ENCODE results near the gene PRKCA.

Gene PRKCA

GRCh38 chr17:66496306-66496705 is 193.9 kb downstream of the PRKCA start:
- no peak for DNase-seq

- no peak for DNase-seq
These were observed 196.2 kb downstream of the PRKCA start for GRCh38 chr17:66498580-66498979.

DNA sequence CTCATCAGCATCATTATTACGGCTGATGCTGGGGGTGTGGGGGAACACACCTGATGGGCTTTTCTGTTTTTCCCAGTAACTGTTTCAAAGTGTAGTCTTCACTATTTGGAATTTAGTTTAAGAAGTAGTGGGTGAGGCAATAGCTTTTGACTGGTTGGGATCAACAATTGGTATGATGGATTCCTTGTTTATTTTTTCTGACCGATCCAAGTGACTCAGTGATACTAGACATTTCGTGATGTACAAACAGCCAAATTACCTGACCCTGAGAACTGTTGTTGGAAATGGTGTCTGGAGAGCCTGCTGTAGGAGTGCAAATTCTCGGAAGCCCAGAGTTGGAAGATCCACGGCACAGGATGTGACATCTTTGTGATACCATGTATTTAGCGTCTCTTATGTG is 204.2 kb downstream of the PRKCA start:
- no peak for DNase-seq

GRCh38 chr17:66507103-66507923 is 204.9 kb downstream of the PRKCA start:
- peak; percentile 23 for DNase-seq

DNA sequence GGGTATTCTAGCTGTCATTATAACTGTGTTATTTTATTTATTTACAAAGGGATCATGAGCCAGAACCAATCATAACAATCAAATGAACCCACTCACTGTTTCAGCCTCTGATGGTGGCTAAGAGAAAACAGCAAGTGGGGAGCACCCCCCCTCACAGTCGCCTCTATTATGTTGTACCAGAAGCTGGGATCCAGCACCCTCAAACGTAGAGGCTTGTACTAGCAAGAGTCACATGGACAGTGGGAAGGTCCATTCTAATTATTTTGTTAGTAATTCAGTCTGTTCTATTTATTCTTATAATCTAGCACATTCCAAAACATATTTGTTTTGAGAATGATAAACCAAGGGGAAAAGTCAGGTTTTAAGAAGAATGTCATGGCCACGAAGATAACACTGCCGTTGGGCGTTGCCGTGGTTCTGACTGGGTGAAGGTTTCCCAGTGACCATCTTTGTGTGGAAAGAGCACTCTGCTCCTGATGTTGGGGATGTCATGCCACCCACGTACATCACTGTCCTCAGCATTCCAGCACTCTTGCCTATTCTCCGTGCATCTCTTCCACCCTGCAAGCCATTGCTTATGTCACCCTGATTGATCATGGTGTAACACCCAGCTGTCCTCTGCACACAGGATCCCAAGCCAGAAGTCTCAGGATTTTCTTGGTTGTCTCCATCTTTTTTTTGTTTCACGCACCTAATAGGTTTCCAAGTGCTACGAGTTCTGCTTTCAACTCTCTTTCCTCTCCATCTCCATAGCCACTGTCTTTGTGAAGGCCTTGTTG is 205.8 kb downstream of the PRKCA start:
- DNase-seq: no peak

DNA sequence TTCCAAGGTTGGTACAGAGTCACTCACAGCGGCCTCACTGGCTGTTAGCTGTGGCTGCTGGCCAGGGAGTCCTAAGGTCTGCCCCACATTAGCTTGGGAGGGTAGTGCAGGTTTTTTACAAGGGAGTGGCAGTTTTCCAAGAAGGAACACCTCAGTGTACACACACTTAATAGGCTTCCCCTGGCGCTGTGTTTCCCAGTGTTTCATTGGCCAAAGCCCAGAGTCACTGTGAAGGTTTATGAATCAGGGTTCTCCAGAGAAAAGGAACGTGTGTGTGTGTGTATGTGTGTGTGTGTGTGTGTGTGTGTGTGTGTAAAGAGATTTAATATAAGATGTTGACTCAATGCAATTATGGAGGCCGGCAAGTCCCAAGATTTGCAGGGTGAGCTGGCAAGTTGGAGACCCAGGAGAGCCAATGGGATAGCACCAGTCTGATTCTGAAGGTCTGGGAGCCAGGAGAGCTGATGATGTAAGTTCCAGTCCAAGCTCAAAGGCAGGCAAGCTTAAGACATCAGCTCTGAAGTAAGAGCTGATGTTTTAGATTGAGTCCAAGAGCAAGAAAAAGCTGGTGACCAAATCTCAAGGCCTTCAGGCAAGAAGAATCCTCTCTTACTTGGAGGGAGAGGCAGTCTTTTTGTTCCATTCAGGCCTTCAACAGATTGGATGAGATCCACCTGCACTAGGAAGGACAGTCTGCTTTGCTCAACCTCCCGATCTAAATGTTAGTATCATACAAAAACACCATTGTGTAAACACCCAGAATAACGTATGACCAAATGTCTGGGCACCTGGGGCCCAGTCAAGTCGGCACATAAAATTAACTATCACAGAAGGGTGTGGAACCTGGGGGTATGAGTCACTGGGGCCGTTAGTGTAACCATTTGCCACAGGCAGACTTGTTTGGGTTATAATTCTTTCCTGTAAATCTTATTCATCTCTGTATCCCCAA is 206.8 kb downstream of the PRKCA start:
- no peak for DNase-seq

- DNase-seq: no peak
These were observed 207.5 kb downstream of the PRKCA start for GRCh38 chr17:66509926-66510325.

DNA sequence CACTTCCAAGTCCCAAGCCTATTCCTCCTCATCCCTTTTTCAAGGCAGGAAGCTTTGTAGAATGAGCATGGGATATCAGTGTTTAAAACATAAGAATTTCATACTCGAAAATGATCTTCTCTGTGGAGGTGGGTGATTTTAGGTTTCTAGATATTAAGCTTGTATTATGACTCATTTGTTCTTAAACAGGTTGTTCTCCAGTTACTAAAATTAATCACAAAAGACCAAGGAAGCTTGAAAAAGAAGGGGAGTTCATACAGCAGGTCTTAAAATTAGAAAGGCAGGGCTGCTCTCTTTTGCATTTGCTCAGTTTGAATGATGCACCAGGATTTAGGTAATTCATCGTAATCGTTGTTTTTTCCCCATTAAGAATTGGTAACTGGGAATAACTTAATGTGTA is 208.7 kb downstream of the PRKCA start:
- no peak for DNase-seq

- no peak for DNase-seq
These were observed 211.9 kb downstream of the PRKCA start for GRCh38 chr17:66514227-66514806.

DNA sequence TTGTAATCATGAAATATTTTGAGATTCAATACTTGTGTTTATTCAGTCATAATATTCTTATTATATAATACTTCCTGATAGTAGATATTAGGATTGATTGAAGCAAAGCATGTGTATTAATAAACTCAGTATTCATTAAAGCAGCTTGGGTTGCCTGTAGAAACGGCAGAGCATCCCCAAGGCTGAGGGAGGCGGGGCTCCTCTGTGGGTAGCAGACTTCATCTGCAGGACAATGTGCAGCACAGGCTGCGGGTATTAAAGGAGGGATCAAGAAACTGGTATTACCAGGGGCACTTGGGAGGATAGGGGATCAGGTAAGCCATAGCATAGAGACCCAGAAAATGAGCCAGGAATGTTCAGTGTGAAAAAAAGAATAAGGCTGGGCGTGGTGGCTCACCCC is 213.6 kb downstream of the PRKCA start:
- no peak for DNase-seq

GRCh38 chr17:66517336-66518009 is 215.1 kb downstream of the PRKCA start:
- DNase-seq: no peak

DNA sequence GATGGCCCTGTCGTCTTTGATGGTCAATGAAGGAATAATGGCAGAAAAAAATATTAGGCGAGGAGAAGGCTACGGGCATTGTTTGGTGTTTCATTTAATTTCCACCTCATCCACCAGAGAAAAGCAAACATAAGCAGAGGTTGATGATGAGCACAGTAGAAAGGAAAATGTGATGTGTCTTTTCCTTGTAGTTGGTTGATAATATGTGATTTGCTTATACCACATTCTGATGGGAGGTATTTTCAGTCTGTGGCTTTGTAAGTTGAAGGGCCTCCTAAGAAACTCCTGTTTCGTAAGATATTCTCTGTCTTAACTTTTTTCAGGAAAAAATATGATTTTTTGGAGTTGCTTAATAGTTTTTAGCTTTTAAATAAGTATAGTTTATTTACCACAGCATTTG is 215.7 kb downstream of the PRKCA start:
- DNase-seq: no peak

DNA sequence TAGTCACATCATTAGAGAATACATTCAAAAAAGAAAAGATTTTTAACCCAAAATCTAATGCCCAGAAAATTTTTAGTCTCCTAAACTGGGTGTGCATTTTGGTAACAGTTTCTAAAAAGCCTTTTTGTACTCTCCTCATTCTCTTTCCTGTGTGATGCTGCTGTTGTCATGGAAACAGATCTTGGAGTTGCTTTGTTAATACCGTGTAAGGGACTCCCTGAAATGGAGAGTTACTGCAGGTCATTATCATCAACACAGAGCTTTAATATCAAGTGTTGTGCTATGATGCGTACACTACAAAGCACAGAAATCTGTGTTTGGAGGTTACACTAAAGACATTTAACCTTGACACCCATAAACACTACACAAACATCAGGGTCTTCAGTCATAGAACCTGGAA is 216.3 kb downstream of the PRKCA start:
- DNase-seq: peak; percentile 58

- DNase-seq: no peak
These were observed 216.7 kb downstream of the PRKCA start for GRCh38 chr17:66519154-66519553.

GRCh38 chr17:66520999-66521398 is 218.6 kb downstream of the PRKCA start:
- DNase-seq: no peak

- no peak for DNase-seq
These were observed 220.3 kb downstream of the PRKCA start for GRCh38 chr17:66522591-66523272.

GRCh38 chr17:66523378-66524200 is 221.2 kb downstream of the PRKCA start:
- DNase-seq: peak; percentile 69

DNA sequence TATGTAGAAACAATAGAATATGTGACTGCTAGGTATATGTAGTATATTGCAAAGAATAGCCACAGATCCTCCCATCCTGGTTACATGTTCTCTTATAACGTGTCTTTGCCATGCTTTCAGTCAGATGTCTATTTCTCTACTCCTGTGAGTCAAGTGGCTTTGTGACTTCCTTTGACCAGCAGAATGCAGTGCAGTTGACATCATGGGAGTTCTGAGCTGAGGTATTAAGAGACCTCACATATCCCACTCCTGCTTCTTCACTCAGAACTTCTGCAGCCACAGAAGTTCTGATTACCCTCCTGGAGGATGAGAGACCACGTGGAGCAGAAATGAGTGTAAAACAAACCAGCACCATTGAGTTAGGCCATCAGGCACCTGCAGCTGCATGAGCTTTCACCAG is 222.5 kb downstream of the PRKCA start:
- DNase-seq: no peak

DNA sequence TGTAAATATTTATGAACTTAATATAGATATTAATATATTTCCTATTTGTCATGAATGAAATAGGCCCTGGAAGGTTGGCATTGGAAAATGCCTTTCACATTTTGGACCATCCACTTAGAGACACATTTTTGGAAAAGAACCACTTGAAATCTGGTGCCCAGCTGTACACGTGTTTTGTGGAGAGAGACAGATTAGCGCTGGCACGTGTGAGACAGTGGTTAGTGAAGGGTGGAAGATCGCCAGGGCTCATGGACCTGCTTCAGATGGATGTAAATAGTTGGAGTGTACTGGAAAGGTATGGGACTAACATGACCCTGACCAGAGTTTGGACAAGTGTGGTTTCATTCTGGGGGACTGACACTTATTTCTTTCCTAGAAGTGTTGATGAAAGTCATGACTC is 222.9 kb downstream of the PRKCA start:
- no peak for DNase-seq

DNA sequence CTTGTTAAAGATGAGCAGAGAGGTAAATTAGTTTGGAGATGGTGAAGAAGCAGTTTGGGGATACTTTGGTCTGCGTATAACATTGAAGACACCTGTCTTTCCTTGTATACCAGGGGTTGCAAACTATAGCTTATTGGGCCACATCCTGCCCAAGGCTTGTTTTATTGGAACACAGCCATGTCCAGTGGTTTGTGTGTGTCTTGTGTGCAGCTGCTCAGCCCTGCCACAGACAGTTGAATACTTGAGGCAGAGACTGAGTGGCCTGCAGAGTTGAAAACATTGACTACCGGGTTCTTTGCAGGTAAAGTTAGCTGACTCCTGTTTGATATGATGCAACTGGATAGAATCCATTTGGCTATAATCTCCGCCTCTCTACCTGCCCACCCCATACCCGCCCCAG is 224.4 kb downstream of the PRKCA start:
- DNase-seq: no peak

DNA sequence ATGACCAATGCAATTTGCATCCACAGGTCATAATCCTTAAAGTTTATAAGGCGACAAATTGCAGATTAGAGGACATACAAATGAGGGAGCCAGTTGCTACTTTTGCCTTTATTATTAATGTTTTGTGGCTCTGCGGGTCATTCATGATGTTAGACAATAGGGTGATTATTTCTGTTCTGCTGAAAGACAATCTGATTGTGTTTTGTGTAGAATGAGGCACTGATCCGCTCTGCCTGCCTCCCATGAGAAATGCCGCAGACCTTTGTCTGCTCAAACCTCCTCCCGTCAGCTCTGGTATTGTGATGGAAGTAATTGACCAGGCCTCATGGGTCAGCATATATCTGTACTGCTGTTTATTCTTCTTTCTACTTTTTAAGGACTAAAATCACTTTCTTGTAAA is 224.9 kb downstream of the PRKCA start:
- DNase-seq: peak; percentile 88
